COLO668 (cell line): ENCODE data around the gene GMPR2.

Source experiments
- DNase-seq: peaks from one replicate; lab custom pipeline; 2025; ENCODE audit not compliant: unreplicated experiment; lab: John Stamatoyannopoulos, UW

The GMPR2 gene

DNA sequence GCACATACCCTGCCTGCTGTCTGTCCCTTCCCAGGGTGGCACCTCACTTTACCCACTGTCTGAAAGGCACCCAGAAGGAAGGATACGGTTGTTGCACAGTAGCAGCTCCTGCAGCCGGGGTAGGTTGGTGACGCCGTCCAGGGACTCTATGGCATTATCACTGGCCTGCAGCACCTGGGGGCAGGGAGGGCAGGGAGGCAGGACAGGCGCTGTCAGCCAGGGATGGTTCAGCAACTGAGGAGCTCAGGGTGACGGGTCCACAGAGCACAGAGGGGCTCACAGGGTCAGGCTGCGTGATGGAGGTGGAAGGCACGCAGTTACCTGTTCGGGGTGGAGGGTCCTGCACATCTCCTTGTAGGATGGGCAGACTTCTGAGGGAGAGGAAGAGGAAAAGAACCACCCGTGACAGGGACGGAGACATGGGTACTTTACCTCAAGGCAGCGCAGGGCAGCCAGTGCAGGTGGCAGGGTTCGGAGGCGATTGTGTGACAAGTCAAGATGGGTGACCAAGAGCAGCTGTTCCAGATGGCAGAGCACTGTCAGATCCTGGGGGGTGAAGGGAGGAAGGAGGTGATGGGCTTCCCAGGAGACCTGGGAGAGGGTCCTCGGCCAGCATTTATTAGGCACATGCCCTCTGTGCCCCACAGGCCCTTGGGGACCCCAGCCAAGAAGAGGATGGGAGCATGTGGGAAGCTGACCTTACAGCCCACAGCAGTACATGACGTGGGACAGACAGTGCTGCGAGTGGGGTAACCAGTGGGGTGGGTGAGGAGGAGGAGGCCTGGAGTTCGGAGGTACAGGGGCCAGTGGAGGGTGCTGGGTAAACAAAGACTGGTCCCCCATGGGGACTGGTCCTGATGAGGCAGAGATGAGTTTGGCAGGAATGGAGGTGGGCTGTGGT is 33.9 kb downstream of the GMPR2 start:
- no peak for DNase-seq

DNA sequence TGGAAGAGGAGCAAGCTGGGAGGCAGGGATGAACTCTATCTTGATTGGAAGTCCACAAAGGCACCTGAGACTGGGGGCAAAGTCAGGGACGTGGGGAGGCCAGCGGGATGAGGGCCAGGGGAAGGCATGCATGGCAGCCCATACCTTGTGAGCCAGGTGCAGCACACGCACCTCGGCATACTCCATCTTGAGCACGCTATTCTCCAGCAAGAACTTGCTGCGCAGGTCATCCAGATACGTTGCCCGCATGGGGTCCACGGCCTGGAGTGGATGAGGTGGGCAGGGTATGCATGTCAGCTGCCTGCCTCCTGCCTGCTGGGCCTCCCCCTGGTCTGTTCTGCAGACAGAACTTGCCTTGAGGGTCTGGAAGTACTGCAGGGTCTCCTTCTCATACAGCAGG is 34.8 kb downstream of the GMPR2 start:
- no peak for DNase-seq

DNA sequence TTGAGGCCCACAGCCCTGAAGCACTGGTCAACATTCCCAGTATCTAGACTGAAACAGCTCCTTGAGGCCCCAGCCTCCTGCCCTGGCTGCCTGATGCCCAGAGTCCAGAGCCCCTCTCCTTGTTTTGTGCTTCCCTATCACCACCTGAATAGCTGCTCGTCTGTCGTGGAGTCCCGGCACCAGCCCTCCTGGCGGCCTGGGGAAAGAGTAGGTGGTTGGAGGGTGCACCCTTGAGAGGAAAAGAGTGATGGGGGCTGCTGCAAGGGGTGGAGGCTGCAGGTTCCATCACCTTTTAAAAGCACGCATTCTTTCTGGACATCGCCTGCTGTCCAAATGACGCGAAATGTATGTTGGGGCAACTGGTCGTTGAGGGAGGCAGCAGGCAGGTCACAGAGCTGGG is 35.5 kb downstream of the GMPR2 start:
- no peak for DNase-seq

DNA sequence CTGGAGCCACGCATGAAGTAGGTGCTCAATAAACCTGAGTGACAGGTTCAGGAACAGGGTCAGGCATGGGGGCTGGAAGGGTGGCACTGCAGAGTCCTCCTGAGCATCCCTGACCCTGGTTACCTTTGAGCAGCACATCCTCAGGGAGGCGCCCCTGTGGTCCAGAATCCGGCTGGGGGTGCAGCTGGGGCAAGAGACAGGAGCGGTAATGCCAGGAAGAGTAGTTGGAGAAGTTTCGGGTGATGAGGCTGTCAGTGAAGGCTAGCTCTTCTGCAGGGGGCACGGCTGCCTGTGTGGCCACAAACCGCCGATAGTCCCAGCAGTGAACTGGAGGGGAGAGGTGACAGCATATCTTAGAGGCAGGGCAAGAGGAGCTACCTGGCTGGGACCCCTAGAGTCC is 36.6 kb downstream of the GMPR2 start:
- DNase-seq, result no peak

- no peak for DNase-seq
These were observed 37.3 kb downstream of the GMPR2 start for GRCh38 chr14:24269910-24270536.

DNA sequence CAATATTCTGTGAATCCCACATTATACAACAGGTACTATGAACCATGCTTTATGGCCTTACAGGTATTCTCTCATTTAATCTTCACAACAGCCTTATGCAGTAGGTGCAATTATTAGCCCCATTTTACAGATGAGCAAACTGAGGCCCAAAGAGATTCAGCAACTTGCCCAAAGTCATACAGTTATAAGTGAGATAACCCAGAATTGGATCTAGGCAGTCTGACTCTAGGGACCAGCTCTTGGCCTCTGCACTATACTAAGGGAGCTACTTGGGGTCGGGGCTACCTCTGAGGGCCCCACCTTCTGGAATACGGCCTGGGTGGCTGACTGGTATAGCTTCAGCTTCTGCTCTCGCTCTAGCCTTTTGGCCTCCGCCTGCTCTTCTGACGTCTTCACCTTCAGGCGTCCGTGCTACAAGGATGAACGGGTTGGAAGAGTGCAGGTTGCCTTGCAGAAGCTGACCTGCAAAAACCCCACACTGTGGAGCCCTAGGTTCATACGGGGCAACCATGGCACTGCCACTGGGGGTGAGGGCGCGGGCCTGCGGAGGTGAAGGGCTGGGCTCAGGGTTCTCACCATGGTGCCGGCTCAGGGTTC is 37.9 kb downstream of the GMPR2 start:
- no peak for DNase-seq

GRCh38 chr14:24271134-24271833 is 38.6 kb downstream of the GMPR2 start, which contains the start of gene RABGGTA:
Gene RABGGTA (minus strand): TSS chr14:24271597. CDS start chr14:24271115, 482 bp downstream.
- peak; percentile 98 for DNase-seq

DNA sequence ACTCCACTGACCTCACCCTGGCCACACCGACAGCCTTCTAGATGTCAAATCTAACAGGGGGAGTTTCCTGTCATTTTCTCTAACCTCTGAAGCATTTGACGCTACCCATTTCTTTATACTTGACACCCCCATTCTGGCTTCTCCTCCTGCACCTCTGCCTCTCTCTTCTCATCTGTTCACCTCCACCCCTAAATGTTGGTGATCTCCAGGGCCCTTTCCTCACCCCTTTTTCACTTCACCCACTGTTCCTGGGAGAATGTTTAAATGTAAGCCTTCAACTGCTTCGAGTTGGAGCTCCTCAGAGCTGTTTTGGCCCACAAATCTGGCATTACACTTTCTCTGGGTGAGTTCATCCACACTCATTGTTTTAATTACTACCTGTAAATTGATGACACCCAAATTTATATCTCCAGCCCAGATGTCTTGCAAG is 39.1 kb downstream of the GMPR2 start:
- no peak for DNase-seq

- DNase-seq, result no peak
These were observed 39.7 kb downstream of the GMPR2 start for GRCh38 chr14:24272467-24272866.

DNA sequence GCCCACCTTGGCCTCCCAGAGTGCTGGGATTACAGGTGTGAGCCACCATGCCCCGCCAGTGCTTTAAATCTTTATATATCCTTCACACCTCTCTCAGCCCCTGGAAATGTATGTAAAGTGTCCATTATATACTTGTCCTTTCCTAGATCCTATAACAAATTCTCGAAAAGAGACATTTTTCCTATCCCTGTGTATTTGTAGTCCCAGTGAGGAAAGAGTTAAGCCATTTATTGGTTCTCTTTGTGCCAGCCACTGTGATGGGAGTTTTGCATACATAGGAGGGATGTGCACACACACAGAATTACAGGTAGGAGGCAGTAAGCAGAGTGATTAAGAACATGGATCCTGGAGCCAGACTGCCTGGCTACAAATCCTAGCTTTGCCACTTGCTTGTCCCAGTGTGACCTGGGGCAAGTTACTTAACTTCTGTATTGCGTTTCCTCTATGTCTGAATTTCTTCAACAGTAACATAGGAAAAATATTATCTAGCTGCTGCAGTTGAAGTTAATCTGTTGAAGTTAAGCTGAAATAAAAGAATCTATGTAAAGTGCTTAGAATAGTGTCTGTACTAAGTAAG is 40.8 kb downstream of the GMPR2 start:
- DNase-seq, result no peak

GRCh38 chr14:24274101-24274543 is 41.4 kb downstream of the GMPR2 start:
- DNase-seq, result no peak

GRCh38 chr14:24277071-24277470 is 44.3 kb downstream of the GMPR2 start:
- DNase-seq, result no peak

- no peak for DNase-seq
These were observed 45.0 kb downstream of the GMPR2 start for GRCh38 chr14:24277606-24278321.

DNA sequence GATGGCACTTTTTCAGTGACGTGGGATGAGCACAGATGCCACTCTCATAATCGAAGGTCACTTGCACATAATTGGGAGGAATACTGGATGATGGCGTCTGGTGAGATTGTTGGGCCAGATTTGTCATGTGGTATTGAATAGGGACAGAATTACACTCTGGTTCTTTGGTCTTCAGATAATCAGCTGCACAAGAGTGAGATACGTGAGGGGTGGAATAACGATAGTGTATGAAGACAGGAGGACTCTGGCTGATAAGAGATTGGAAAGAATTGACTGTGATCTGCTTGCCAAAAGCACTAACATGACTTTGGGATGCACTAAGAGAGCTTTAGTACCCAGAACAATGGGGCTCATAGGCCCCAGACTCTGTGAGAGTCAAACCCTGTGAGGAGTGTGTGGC is 45.7 kb downstream of the GMPR2 start:
- no peak for DNase-seq

GRCh38 chr14:24279301-24280186 is 46.8 kb downstream of the GMPR2 start:
- DNase-seq, result no peak

DNA sequence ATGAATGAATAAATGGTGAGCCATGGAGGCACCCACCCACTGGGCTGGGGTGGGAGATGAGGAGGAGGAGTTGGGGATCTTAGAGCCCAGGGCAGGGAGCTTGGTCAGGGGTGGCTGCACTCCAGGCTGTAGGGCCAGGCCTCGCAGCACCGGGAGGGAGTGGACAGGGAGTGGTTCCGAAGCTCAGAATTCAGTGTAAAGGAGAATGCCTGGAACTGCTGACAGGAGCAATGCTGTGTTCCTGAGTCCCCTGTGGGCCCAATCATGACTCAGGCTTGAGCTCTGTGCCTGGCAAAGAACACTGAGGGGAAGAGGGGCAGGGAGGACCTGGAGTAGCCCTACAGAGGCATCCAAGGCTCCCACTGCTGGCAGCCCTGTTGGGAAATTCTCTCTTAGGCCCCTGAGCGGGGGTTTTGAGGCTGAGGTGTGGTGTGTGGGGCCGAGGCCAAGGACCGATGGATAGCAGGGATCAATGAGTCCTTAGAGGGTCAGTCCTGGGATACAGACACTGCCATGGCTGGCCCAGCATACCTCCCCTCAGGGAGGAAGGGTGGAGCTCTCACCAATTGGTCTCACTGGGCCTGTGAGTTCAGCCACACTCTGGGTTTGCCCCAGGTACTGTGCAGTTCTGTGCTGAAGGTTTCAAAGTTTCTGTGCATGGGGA is 48.2 kb downstream of the GMPR2 start:
- DNase-seq, result no peak

DNA sequence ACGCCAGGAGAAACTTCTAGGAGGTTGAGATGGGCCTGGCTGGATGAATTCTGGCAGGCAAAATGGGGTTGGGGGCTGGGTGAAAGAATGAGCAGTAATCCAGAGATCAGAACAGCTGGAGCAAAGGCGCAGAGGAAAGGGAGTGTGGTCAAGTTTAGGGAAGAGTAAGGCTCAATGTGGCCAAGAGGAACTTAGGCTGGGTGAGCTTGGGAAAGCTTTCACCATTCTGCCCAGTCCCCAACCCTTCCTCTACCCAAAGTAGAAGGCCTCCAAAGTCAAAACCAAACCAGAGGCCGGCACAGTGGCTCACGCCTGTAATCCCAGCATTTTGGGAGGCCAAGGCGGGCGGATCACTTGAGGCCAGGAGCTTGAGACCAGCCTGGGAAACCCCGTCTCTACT is 48.9 kb downstream of the GMPR2 start:
- no peak for DNase-seq

GRCh38 chr14:24282736-24283135 is 50.0 kb downstream of the GMPR2 start:
- no peak for DNase-seq
